GM13977 (cell line): ENCODE data around the gene THBS4.

Experiments used
- DNase-seq: peaks from one replicate; pipeline ENCODE4 v3.0.0; 2012; ENCODE audit warnings: low spot score
- in situ Hi-C: fragments of 300-500 bp; cut with MboI; formaldehyde crosslinking; loops from one replicate; pipeline ENCODE4 v1.12.0; 2022; ENCODE audit warnings: low sequenced_read_pairs, low pct_unique_long_range_greater_than_20kb, mixed read lengths, inconsistent platforms; ENCODE audit not compliant: unreplicated experiment
- TF ChIP-seq, protein P1 (sequence below): IDR thresholded peaks from 2 replicates; pipeline ENCODE4 v1.5.1; 2012; ENCODE audit warnings: mild to moderate bottlenecking, control low read depth; ENCODE audit not compliant: insufficient read depth; ENCODE audit errors: extremely low read depth, missing control alignments

Gene THBS4

DNA sequence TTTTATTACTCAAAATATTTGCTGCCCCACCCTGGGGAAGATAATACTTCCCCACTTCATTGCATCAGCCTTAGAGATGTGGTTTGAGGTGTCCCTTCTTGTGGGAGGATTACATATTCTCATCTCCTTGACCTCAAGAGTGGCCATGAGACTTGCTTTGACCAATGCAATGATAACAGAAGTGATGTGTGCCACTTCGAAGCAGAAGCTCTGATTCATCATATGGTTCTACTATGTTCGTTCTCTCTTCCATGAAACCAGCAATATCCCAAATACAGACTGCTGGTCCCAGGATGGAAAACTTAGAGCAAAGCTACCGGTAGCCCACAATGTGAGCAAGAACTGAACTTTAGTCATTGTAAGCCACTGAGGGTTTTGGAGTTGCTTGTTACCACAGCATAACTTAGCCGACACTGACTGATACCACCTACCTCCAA is 92.0 kb downstream of the THBS4 start:
- TF ChIP-seq, protein P1, sequence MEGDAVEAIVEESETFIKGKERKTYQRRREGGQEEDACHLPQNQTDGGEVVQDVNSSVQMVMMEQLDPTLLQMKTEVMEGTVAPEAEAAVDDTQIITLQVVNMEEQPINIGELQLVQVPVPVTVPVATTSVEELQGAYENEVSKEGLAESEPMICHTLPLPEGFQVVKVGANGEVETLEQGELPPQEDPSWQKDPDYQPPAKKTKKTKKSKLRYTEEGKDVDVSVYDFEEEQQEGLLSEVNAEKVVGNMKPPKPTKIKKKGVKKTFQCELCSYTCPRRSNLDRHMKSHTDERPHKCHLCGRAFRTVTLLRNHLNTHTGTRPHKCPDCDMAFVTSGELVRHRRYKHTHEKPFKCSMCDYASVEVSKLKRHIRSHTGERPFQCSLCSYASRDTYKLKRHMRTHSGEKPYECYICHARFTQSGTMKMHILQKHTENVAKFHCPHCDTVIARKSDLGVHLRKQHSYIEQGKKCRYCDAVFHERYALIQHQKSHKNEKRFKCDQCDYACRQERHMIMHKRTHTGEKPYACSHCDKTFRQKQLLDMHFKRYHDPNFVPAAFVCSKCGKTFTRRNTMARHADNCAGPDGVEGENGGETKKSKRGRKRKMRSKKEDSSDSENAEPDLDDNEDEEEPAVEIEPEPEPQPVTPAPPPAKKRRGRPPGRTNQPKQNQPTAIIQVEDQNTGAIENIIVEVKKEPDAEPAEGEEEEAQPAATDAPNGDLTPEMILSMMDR: no peak
- in situ Hi-C loops: no loop called here
- DNase-seq: peak; percentile 30

DNA sequence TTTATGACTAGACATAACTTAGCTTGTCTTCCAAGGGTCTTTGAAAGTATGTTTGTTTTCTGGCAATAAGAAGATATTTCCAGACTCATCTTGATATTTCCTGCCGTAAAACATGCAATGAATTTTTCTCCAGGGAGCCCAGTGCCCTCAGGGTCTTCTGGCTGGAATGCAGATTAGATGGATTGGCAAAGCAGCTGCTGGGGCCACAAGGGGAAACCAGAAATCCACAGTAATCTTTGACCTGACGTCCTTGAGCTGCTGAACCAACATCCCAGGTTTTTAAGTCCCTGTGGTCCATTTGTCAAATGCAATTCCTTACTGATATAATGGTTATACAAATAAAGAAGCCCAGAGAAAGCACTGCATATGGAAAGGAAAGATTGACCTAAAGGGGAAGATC is 93.0 kb downstream of the THBS4 start:
- TF ChIP-seq, protein P1: no peak

DNA sequence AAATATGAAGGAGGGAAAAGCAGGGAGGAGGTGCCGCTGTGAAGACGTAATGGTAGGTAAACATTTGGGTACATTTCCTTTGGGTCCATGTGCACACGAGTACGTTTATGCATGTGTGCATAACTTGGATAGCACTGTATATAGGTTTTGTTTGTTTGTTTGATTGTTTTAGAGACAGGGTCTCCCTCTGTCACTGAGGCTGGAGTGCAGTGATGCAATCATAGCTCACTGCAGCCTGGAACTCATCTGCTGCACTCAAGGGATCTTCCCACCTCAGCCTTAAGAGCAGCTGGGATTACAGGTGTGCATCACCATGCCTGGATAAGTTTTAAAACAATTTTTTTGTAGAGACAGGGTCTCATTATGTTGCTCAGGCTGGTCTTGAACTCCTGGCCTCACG is 94.0 kb downstream of the THBS4 start:
- TF ChIP-seq, protein P1: no peak
- in situ Hi-C loops: no loop called here
- no peak for DNase-seq

More for the DNA sequence above, 93.0 kb downstream of the THBS4 start:
- in situ Hi-C loops: no loop called here
- DNase-seq: no peak
